ENCODE measurements around the gene CLIC1. TPM values are rescaled to one million over a fixed set of nuclear protein-coding genes. Genes with fewer than 3 reads are reported as not detected.

CLIC1 gene
- total RNA-seq = 865 and 1,138 TPM in 2 replicates

DNA sequence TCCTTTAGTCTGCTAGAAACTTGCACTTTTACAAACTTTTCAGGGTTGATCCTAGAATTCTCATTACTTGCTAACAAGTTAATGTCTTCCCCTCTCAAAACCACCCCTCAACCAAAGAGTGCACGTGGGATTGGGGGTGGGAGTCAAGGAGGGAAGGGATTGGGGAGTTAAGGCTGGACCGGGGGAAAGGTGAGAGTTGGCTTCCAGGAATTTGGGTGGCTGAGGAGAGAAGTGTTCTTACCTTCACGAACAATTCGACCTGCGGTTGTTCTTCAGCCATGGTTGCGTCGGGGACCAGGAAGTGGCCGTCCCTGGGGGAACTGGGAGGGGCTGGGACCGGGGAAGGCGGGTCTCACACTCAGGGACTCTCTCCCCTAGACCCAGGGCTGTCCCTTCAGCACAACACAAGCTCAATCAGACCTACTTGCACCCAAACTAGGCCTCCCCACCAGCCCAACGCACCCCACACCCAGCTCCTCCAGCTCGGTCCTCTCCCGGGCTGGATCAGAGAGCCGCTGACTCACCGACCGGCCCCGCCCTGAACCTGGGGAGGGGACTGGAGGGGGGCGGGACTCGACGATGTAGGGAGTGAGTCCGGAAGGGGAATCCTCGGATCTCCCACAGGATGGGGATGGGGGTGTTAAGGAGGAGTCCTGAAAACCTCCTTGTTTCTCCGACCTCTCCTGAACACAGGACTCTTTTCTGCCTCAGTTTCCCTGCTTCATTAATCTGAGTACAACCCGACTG is at the start of gene CLIC1:
TSS of gene CLIC1 (minus strand) at position 510 of the 747 bp plus-strand sequence. CDS start at position 280, 230 bp downstream.

DNA sequence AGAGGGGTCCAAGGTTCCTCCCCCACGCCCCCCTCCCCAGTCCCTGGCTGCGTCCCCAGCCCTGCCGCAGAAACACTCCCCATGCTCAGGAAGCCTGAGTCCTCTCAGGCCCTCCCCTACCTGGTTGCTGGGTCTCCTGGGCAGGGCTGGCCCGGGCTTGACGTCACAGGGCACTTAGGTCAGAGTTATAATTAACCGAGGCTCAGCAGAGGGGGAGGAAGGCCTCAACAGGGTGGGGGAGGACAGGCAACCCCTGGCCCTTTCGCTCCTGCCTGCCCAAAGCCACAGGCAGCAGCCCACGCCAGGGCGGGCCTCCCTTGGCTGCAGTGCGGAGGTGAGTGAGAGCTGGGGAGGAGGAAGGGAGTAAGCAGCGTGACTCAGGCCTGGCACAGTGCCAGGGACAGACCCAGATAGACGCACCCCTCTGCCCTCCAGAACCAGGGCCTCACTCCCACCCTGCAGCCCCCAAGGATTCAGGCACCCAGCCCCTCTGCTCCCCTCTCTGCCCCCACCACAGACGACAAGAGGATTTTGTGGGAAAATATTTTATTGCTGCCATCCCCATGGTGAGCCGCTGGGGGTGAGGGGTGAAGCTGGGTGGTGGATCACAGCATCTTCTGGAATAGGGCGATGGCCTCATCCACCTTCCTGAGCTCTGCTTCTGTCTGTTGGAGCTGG is 40.8 kb upstream of the CLIC1 start, which contains the start of gene VWA7:
TSS of gene VWA7 (minus strand) at position 340 of the 678 bp plus-strand sequence. CDS start 549 bp downstream, outside the sequence.

DNA sequence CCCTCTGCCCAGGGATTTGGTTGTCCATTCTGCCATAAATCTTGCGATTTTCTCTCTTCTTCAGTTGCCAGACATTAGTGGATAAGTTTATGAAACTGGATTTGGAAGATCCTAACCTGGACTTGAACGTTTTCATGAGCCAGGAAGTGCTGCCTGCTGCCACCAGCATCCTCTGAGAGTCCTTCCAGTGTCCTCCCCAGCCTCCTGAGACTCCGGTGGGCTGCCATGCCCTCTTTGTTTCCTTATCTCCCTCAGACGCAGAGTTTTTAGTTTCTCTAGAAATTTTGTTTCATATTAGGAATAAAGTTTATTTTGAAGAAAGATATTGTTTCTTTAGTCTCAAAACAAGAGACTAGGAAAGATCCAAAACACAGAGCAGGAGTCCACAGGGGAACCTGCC is 26.0 kb upstream of the CLIC1 start, which contains the start of gene SAPCD1:
TSS of gene SAPCD1 (plus strand) at position 301 of the 400 bp plus-strand sequence. CDS start 399 bp downstream, outside the sequence.

DNA sequence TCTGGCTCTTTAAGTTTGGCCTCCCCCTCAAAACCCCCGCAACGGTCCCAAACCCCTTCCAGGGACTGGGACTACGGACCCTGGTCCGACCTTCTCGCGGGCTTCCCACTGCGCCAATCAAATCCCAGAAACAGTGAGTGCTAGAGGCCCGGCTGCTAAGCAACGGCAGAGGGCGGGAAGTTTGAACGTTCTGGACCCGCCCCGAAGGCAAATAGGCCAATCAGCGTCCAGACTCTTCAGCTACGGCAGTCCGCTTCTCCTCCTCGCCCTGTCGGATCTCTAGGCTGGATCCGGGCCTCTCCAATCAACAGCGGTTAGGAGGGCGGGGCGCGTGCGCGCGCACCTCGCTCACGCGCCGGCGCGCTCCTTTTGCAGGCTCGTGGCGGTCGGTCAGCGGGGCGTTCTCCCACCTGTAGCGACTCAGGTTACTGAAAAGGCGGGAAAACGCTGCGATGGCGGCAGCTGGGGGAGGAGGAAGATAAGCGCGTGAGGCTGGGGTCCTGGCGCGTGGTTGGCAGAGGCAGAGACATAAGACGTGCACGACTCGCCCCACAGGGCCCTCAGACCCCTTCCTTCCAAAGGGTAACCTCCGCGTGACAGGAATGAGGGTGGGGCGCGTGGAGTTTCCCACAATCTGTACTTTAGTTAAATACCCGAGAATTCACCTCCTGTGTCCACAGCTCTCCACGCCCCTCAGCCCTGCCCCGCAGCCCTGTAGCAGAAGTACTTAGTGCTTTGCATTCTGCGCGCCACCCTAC is 3.5 kb upstream of the CLIC1 start, which contains the start of gene MSH5:
TSS of gene MSH5 (plus strand) at position 367 of the 758 bp plus-strand sequence. CDS start 462 bp downstream, outside the sequence.

DNA sequence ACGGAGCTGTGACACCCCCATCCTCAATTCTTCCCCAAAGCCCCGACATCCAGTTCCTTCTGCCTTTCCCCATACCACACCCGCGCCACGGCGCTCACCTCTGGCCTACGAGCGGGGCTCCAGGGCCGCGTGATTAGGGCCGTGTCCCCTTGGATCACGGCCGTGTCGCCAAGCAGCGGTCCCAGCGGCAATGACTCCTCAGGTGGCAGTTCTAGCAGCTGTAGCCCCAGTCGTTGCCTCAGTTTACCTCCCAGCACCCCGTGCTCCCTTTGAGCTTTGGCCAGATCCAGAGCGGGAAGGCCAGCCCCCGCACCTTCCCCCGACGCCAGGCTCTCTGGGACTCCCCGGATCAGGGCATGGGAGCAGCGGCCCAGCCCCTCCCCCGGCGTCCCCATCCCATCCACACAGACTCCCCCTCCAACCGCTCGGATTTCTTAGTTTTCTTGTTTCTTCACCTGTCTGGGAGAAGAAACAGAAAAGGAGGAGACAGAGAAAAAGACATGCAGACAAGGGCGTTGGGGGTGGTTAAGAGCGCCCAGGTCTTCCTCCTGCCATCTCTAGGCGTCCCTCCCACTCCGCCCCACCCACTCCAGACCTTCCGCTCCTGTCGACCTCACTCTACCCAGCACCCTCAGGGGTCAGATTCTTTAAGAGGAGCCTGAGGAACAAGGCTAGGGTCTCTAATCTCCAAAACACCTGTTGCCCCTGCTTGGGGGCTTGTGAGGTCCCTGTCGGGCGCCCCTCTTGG is 7.4 kb downstream of the CLIC1 start, which contains the start of gene DDAH2:
TSS of gene DDAH2 (minus strand) at position 533 of the 748 bp plus-strand sequence. CDS start at position 395, 138 bp downstream.

DNA sequence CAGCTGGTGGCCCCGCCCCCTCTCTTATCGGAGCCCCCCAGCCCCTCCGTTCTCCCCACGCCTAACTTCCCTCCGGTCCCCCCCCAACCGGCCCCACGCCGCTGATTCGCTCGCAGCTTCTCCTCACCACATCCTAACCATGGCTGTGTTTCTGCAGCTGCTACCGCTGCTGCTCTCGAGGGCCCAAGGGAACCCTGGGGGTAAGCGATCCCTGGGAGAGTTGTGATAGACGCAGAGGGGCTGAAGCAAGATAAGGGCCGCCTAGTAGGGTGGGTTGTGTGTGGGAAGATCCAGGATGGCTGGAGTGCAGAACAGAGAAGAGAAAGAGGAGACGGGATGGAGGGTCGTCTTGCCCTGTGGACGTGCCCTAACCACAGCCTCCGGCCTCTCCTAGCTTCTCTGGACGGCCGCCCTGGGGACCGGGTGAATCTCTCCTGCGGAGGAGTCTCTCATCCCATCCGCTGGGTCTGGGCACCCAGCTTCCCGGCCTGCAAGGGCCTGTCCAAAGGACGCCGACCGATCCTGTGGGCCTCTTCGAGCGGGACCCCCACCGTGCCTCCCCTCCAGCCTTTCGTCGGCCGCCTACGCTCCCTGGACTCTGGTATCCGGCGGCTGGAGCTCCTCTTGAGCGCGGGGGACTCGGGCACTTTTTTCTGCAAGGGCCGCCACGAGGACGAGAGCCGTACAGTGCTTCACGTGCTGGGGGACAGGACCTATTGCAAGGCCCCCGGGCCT is 12.9 kb downstream of the CLIC1 start, which contains the start of gene MPIG6B:
TSS of gene MPIG6B (plus strand) at position 129 of the 735 bp plus-strand sequence. CDS start at position 140, 11 bp downstream.

DNA sequence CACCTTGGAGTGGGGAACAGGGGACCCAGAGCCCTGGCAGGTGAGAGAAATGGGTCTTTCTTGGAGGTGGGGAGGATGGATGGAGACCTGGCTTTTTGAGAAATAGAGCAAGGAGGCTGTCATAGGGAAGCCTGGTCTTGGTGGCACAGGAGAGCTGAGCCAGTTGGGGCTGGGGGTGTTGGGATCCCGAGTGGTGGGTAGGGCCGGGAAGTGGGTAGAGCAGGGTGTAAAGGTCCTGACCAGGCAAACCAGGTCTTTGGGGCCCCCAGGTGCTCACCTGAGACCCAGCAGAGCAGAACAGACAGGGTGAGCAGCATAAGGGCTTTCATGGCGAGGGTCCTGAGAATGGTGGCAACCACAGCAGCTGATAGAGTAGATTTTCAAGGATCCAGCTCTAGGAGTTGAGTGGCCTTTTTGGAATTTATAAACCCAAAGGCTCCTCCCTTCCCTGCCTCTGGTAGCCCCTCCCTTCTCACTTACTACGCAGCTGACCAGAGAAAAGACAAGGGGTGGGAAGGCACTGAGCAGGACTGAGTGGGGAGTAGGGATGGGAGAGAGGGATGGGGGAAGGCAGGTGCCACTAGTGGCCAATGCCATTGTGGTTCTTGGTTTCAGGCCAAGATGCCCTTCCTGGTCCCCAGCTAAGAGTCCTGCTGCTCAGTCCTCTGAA is 14.8 kb downstream of the CLIC1 start, which contains the start of gene LY6G6C:
TSS of gene LY6G6C (minus strand) at position 396 of the 670 bp plus-strand sequence. CDS start at position 329, 67 bp downstream.

DNA sequence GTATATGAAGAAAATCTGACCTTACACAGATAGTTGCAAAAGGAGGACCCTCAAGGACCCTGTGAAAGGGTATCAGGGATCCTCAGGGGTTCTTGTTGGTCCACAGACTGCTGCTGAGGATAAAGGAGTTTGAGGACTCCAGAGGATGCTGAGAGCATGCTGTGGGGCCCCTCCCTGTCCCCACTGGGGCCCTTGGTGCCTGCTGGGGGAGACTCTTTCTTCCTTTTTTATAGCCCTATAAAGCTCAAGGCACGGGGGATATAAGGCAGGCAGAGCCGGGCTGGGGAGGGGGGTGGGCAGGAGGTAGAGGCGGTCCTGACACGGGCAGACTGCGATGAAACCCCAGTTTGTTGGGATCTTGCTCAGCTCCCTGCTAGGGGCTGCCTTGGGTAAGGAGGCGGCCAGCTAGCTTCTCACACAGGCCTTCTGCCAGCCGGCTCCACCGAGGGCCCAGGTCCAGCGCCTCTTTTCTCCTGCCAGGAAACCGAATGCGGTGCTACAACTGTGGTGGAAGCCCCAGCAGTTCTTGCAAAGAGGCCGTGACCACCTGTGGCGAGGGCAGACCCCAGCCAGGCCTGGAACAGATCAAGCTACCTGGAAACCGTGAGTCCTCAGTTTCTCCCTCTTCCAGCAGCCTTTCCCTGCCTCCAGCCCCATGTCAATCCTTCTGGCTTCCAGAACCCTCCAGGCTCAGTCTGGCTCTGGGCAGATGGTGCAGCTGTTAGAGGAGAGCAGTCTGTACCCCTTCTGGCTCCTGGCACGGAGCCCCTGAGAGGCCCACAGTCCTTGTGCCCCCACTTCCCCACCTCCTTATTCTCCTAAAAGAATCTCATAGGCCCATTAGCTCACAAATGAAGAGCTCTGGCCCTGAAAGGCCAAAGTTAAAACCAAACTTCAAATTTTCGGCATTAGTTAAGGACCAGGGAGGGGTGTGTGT is 21.0 kb downstream of the CLIC1 start, which contains the start of gene LY6G6D:
TSS of gene LY6G6D (plus strand) at position 327 of the 937 bp plus-strand sequence. CDS start at position 335, 8 bp downstream.

DNA sequence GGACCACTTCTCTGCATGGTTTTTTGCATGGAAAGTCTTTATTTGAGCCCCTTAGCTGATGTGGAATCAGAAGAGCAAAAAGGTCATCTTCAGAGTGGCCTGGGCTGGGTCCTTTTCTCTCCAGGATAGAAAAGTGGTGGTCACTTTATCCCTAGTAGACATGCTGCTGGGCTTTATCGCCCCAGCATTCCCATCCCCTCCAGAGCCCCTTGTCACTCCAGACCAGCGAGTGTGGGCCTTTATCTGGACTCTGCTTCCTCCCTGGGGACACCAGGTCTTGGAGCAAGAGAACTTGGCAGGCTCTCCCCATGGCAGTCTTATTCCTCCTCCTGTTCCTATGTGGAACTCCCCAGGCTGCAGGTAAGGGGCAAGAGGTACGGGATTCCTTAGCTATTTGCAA is 29.7 kb downstream of the CLIC1 start, which contains the start of gene LY6G6F:
TSS of gene LY6G6F (plus strand) at position 268 of the 400 bp plus-strand sequence. CDS start at position 309, 41 bp downstream.

DNA sequence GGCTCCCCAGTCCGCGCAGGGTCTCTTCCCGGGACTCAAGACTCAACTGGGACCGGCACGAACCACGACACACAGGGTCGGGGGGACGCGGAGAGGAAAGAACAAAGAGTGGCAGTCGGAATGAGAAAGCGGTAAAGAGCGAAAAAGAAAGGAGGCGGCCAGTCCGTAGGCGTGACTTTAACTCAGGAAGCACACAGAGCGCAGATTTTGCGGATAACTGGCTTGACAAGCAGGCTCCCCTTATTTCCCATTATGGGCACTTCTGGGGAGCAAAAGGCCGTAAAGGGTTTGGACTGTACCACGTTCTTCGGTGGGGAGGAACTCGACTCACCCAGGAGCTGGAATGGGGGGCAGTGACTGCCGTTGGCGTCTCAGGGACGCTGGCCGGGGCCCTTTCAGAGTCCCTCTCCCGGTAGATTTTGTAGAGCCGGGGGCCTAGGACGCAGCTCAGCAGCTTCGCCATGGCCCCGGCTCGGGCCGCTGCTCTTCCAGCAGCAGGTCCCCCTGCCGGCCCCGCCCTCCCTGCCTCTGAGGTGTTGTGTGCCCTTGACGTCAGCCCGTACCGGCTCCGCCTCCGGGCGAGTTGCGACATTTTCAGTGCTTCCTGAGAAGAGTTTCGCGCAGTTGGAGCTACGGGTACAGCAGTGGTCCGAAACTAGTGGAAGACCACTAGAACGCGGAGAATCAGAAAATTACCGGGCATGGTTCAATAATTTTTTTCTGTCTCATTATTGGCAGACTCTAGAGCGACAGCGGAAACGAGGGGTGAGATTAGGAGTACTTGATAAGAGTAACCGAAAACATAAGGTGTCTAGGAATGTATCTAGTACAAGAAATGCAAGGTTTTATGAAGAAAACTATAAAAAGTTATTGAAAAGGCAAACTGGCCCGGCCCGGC is 33.3 kb downstream of the CLIC1 start, which contains the start of gene ABHD16A:
TSS of gene ABHD16A (minus strand) at position 506 of the 898 bp plus-strand sequence. CDS start at position 463, 43 bp downstream.

Other genes with a start within 250 kb of the CLIC1 start
- 23.4 and 50.3 TPM in 2 replicates for gene MICB, start 238.4 kb downstream of the CLIC1 start, total RNA-seq
- gene MCCD1, start 207.6 kb downstream of the CLIC1 start, total RNA-seq = not detected in 2 replicates
- 354 and 456 TPM in 2 replicates for gene DDX39B, start 194.5 kb downstream of the CLIC1 start, total RNA-seq
- 0.97 and 2.0 TPM in 2 replicates for gene ATP6V1G2, start 189.9 kb downstream of the CLIC1 start, total RNA-seq
- gene NFKBIL1, start 188.9 kb downstream of the CLIC1 start, total RNA-seq = 25.3 and 26.9 TPM in 2 replicates
- gene LTA, start 164.2 kb downstream of the CLIC1 start, total RNA-seq = not detected in 2 replicates
- under 0.01 TPM in 1 of 2 replicates, not detected in the other for gene TNF, start 161.0 kb downstream of the CLIC1 start, total RNA-seq
- gene LTB, start 154.1 kb downstream of the CLIC1 start, total RNA-seq = 3.2 and 6.7 TPM in 2 replicates
- gene LST1, start 150.3 kb downstream of the CLIC1 start, total RNA-seq = 0.32 TPM in 1 of 2 replicates, not detected in the other
- gene NCR3, start 143.5 kb downstream of the CLIC1 start, total RNA-seq = not detected in 2 replicates
- gene AIF1, start 121.3 kb downstream of the CLIC1 start, total RNA-seq = not detected in 2 replicates
- gene PRRC2A, start 115.8 kb downstream of the CLIC1 start, total RNA-seq = 22.2 and 24.0 TPM in 2 replicates
- 90.4 and 110 TPM in 2 replicates for gene BAG6, start 83.9 kb downstream of the CLIC1 start, total RNA-seq
- gene APOM, start 80.6 kb downstream of the CLIC1 start, total RNA-seq = 0.30 TPM in 1 of 2 replicates, not detected in the other
- 18.8 and 21.1 TPM in 2 replicates for gene C6orf47, start 75.8 kb downstream of the CLIC1 start, total RNA-seq
- gene GPANK1, start 71.5 kb downstream of the CLIC1 start, total RNA-seq = 10.2 and 10.7 TPM in 2 replicates
- 84.3 and 95.2 TPM in 2 replicates for gene CSNK2B, start 70.5 kb downstream of the CLIC1 start, total RNA-seq
- gene LY6G5B, start 66.6 kb downstream of the CLIC1 start, total RNA-seq = 0.97 and 1.7 TPM in 2 replicates
- under 0.01 and 2.7 TPM in 2 replicates for gene LY6G5C, start 55.5 kb downstream of the CLIC1 start, total RNA-seq
- 41.3 and 51.1 TPM in 2 replicates for gene ABHD16A, start 33.2 kb downstream of the CLIC1 start, total RNA-seq
- not detected in 2 replicates for gene LY6G6F, start 29.7 kb downstream of the CLIC1 start, total RNA-seq
- not detected in 2 replicates for gene LY6G6D, start 21.2 kb downstream of the CLIC1 start, total RNA-seq
- not detected in 2 replicates for gene LY6G6C, start 14.8 kb downstream of the CLIC1 start, total RNA-seq
- gene MPIG6B, start 13.2 kb downstream of the CLIC1 start, total RNA-seq = not detected in 2 replicates
- 68.5 and 79.6 TPM in 2 replicates for gene DDAH2, start 7.2 kb downstream of the CLIC1 start, total RNA-seq
- gene MSH5, start 3.5 kb upstream of the CLIC1 start, total RNA-seq = 7.1 and 7.9 TPM in 2 replicates
- 0.65 TPM in 1 of 2 replicates, not detected in the other for gene SAPCD1, start 26.1 kb upstream of the CLIC1 start, total RNA-seq
- gene VWA7, start 40.8 kb upstream of the CLIC1 start, total RNA-seq = not detected in 2 replicates
- 50.3 and 57.1 TPM in 2 replicates for gene VARS1, start 59.2 kb upstream of the CLIC1 start, total RNA-seq
- gene LSM2, start 70.4 kb upstream of the CLIC1 start, total RNA-seq = 57.2 and 65.0 TPM in 2 replicates
- gene HSPA1L, start 78.8 kb upstream of the CLIC1 start, total RNA-seq = 0.76 and 0.97 TPM in 2 replicates
- gene HSPA1A, start 79.0 kb upstream of the CLIC1 start, total RNA-seq = 43.5 and 61.9 TPM in 2 replicates
- 60.1 and 104 TPM in 2 replicates for gene HSPA1B, start 91.2 kb upstream of the CLIC1 start, total RNA-seq
- gene NEU1, start 126.3 kb upstream of the CLIC1 start, total RNA-seq = 58.1 and 93.8 TPM in 2 replicates
- 0.15 and 0.32 TPM in 2 replicates for gene SLC44A4, start 142.5 kb upstream of the CLIC1 start, total RNA-seq
- gene EHMT2, start 161.2 kb upstream of the CLIC1 start, total RNA-seq = 36.4 and 43.8 TPM in 2 replicates
- 2.6 and 2.9 TPM in 2 replicates for gene ZBTB12, start 165.6 kb upstream of the CLIC1 start, total RNA-seq
- gene C2, start 191.2 kb upstream of the CLIC1 start, total RNA-seq = not detected in 2 replicates
- 1.3 and 7.9 TPM in 2 replicates for gene CFB, start 209.6 kb upstream of the CLIC1 start, total RNA-seq
- 118 and 128 TPM in 2 replicates for gene NELFE, start 222.4 kb upstream of the CLIC1 start, total RNA-seq
- 33.7 and 49.4 TPM in 2 replicates for gene SKIC2, start 222.6 kb upstream of the CLIC1 start, total RNA-seq
- 10.6 and 12.7 TPM in 2 replicates for gene DXO, start 235.6 kb upstream of the CLIC1 start, total RNA-seq
- 0.65 and 0.91 TPM in 2 replicates for gene C4A, start 245.5 kb upstream of the CLIC1 start, total RNA-seq